HG03571 (cell line): ENCODE measurements around the gene FAM222B.
"Not testable (repeated sequence)": the region's sequence is repeated elsewhere in the genome, so short reads cannot be mapped to it uniquely, and the experiment has no call there.

Experiments
- ATAC-seq: cut with Tn5 transposase; IDR thresholded peaks from one replicate; pipeline ENCODE4 v1.9.1; 2021; ENCODE audit not compliant: unreplicated experiment

The FAM222B gene

GRCh38 chr17:28779601-28780000, 63.0 kb downstream of the FAM222B start:
- not testable (repeated sequence) for ATAC-seq

GRCh38 chr17:28777178-28777577, 65.4 kb downstream of the FAM222B start:
- ATAC-seq = no peak

- no peak for ATAC-seq
These were observed 68.4 kb downstream of the FAM222B start for GRCh38 chr17:28774206-28774605.

- no peak for ATAC-seq
These were observed 68.9 kb downstream of the FAM222B start for GRCh38 chr17:28773736-28774135.

- ATAC-seq = no peak
These were observed 77.6 kb downstream of the FAM222B start for GRCh38 chr17:28765038-28765437.

- ATAC-seq = no peak
These were observed 78.8 kb downstream of the FAM222B start for GRCh38 chr17:28763804-28764266.

- no peak for ATAC-seq
These were observed 79.3 kb downstream of the FAM222B start for GRCh38 chr17:28763137-28763799.

- ATAC-seq = no peak
These were observed 81.7 kb downstream of the FAM222B start for GRCh38 chr17:28760601-28761562.

GRCh38 chr17:28759256-28759865, 83.2 kb downstream of the FAM222B start:
- no peak for ATAC-seq

- ATAC-seq = no peak
These were observed 84.0 kb downstream of the FAM222B start for GRCh38 chr17:28758411-28759121.

GRCh38 chr17:28756049-28756804, 86.4 kb downstream of the FAM222B start:
- ATAC-seq = no peak

- ATAC-seq = no peak
These were observed 87.1 kb downstream of the FAM222B start for GRCh38 chr17:28755486-28755885.

GRCh38 chr17:28751600-28752366, 90.8 kb downstream of the FAM222B start:
- no peak for ATAC-seq

GRCh38 chr17:28750178-28751047, 92.2 kb downstream of the FAM222B start:
- ATAC-seq = peak; percentile 54

GRCh38 chr17:28749516-28750177, 92.9 kb downstream of the FAM222B start:
- ATAC-seq = no peak

- no peak for ATAC-seq
These were observed 93.6 kb downstream of the FAM222B start for GRCh38 chr17:28748852-28749515.
